22Rv1 (cell line): Measurements from ENCODE around the gene MYOZ1.
A peak's percentile ranks its signal among the peaks of the same experiment; 100 is the strongest.
"Not testable (repeated sequence)": the region's sequence is repeated elsewhere in the genome, so short reads cannot be mapped to it uniquely, and the experiment has no call there.

Experiments used
- H3K27ac ChIP-seq: fragments of 450-650 bp; 2 replicates; pipeline ENCODE4 v1.5.1; 2017
- CTCF ChIP-seq: fragments of 450-650 bp; IDR thresholded peaks from 2 replicates; pipeline ENCODE4 v1.5.1; 2017; ENCODE audit warnings: mild to moderate bottlenecking
- ZFX ChIP-seq: fragments of 450-650 bp; IDR thresholded peaks from 2 replicates; pipeline ENCODE4 v1.6.1; 2017; ENCODE audit warnings: antibody characterized with exemption, borderline replicate concordance

Gene MYOZ1

GRCh38 chr10:73625884-73626752 is 15.2 kb downstream of the MYOZ1 start:
- no peak for TF ChIP-seq ZFX
- no peak for TF ChIP-seq CTCF

GRCh38 chr10:73625004-73625883 is 16.0 kb downstream of the MYOZ1 start:
- peak overlapping the region; percentile 84 for H3K27ac ChIP-seq
- TF ChIP-seq ZFX (no peak), CTCF (no peak; the same call in 1 of the 2 replicates)

More at GRCh38 chr10:73625884-73626752, 15.2 kb downstream of the MYOZ1 start:
- H3K27ac ChIP-seq: peak overlapping the region; percentile 84

DNA sequence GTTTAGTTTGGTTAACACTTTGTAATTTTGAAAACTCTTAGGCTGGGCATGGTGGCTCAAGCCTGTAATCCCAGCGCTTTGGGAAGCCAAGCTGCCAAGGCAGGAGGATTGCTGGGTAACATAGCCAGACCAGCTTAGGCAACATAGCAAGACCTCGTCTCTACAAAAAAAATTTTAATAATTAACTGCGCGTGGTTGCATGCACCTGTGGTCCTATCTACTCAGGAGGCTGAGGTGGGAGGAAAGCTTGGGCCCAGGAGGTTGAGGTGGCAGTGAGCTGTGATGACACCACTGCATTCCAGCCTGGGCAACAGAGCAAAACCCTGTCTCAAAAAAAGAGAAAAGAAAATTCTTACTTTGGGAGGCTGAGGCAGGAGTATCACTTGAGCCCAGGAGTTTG is 18.2 kb downstream of the MYOZ1 start:
- peak overlapping the region; percentile 31 for H3K27ac ChIP-seq
- TF ChIP-seq CTCF (no peak), ZFX (no peak)

DNA sequence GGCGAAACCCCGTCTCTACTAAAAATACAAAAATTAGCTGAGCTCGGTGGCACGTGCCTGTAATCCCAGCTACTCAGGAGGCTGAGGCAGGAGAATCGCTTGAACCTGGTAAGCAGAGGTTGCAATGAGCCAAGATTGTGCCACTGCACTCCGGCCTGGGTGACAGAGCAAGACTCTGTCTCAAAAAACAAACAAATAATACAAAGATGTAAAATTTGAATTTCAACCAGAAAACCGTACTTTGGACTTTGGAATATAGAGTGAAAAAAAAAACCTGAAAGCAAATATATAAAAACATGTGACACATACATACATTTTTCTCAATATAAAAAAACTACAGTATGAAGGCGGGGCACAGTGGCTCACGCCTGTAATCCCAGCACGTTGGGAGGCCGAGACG is 20.3 kb downstream of the MYOZ1 start:
- H3K27ac ChIP-seq: not testable (repeated sequence)

- H3K27ac ChIP-seq: not testable (repeated sequence)
Measured at GRCh38 chr10:73617143-73617542, 24.1 kb downstream of the MYOZ1 start.

- H3K27ac ChIP-seq: no peak overlapping the region
- TF ChIP-seq CTCF: no peak
- TF ChIP-seq ZFX: no peak
Measured at GRCh38 chr10:73614720-73615119, 26.6 kb downstream of the MYOZ1 start.

DNA sequence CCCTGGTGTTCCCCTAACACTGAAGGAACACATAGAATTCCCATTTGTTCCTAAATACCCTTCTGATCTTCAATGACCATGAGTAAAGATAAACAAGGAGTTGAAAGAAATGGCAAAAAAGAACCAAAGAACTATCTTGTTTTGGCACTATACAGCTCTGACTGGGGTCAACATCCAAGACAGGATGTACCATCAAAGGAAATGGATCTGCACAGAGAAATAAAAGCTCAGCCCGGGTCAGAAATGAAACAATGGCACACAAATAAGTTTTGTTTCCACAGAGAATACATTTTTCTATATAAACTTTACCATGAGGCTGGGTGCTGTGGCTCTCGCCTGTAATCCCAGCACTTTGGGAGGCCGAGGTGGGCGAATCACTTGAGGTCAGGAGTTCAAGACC is 32.2 kb downstream of the MYOZ1 start:
- H3K27ac ChIP-seq: peak overlapping the region; percentile 13; the same call in 1 of the 2 replicates
- TF ChIP-seq ZFX (no peak), CTCF (no peak)

DNA sequence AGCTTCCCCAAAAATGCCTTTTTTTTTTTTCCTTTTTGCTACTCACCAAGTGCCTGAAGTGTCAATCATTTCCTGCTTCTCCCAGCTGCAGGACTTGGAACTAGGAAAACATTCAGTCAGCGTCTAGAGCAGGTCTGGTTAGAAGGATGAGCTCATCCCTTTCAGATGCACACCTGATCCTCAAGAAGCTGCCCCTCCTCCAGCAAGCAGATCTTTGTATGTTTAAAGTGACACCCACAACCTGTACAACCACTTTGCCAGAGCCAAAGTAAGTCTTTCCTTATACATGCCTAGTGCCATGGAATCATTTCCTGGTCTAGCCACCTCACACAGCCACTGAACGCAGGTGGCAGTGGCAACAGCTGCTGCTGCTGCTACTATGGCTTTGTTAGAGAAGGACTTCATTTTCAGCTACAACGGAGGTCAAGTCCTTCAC is 39.8 kb downstream of the MYOZ1 start:
- H3K27ac ChIP-seq: peak overlapping the region; percentile 92
- TF ChIP-seq ZFX (no peak), CTCF (no peak)
